Spleen (tissue), 11 donors: Measurements from ENCODE around the gene CNTNAP2. TPM values are rescaled to one million over a fixed set of nuclear protein-coding genes. Genes with fewer than 3 reads are reported as not detected.

ENCODE experiments used
- DNase-seq: peaks from one replicate; pipeline ENCODE4 v3.0.0-alpha.2; 2020
- H3K27ac ChIP-seq, 8 donors: fragments of 200-600 bp; sonication (generic) in 7 of 8; 1 replicate in 4 of 8; 2 replicates in 4 of 8; pipeline versions ENCODE4 v1.5.0 to v1.8.0; 2016 to 2021; ENCODE audit warnings: inconsistent platforms in 4 of 8, mild to moderate bottlenecking in 4 of 8, moderate library complexity in 1 of 8
- H3K27me3 ChIP-seq, 7 donors: fragments of 200-600 bp; sonication (generic) in 6 of 7; replicated peaks in 1 of 7; 1 replicate in 4 of 7; 2 replicates in 3 of 7; pipeline versions ENCODE4 v1.5.0 to v1.8.0; 2016 to 2021; ENCODE audit warnings: inconsistent platforms in 3 of 7, mild to moderate bottlenecking in 1 of 7
- H3K36me3 ChIP-seq, 6 donors: fragments of 200-600 bp; sonication (generic) in 5 of 6; 1 replicate in 4 of 6; 2 replicates in 2 of 6; pipeline versions ENCODE4 v1.5.0 to v1.8.0; 2016 to 2021; ENCODE audit warnings: inconsistent platforms in 2 of 6
- H3K4me1 ChIP-seq, 6 donors: fragments of 200-600 bp; sonication (generic) in 5 of 6; 1 replicate in 3 of 6; 2 replicates in 3 of 6; pipeline versions ENCODE4 v1.5.0 to v1.8.0; 2016 to 2021; ENCODE audit warnings: inconsistent platforms in 3 of 6
- H3K4me3 ChIP-seq, 8 donors: fragments of 200-600 bp; sonication (generic) in 7 of 8; 1 replicate in 4 of 8; 2 replicates in 4 of 8; pipeline versions ENCODE4 v1.5.0 to v1.8.0; 2016 to 2021; ENCODE audit warnings: inconsistent platforms in 4 of 8, mild to moderate bottlenecking in 4 of 8, moderate library complexity in 2 of 8
- H3K9me3 ChIP-seq, 8 donors: fragments of 200-600 bp; sonication (generic) in 7 of 8; 1 replicate in 4 of 8; 2 replicates in 4 of 8; pipeline versions ENCODE4 v1.5.0 to v1.8.0; 2016 to 2021; ENCODE audit warnings: inconsistent platforms in 4 of 8
- CTCF ChIP-seq, 11 experiments: fragments of 200-600 bp in 7 of 11; fragments of 450-650 bp in 4 of 11; sonication (generic) in 4 of 11; IDR thresholded peaks in 8 of 11; conservative IDR thresholded peaks in 3 of 11; 1 replicate in 7 of 11; 2 replicates in 4 of 11; pipeline versions ENCODE4 v1.4.0 to v1.8.0; 2016 to 2021; ENCODE audit warnings: antibody characterized with exemption in 11 of 11, inconsistent platforms in 4 of 11, mild to moderate bottlenecking in 1 of 11
- POLR2A ChIP-seq, 3 donors: fragments of 450-650 bp; IDR thresholded peaks; one replicate each; pipeline ENCODE4 v1.5.1; 2017; ENCODE audit warnings: antibody characterized with exemption in 3 of 3, mild to moderate bottlenecking in 1 of 3
- POLR2AphosphoS5 ChIP-seq, 3 donors: sonication (generic); formaldehyde crosslinking; IDR thresholded peaks; one replicate each; pipeline ENCODE4 v1.5.1; 2017; ENCODE audit warnings: antibody characterized with exemption in 3 of 3
- WGBS, 5 donors: extraction: QIAGEN DNeasy Blood & Tissue Kit in 3 of 5; methylation state at CpG; one replicate each; pipeline versions ENCODE4 v1.1.5 to v1.1.7; 2013 to 2018; 5-methylcytosine and 5-hydroxymethylcytosine counted together
- intact Hi-C: fragments of 100-400 bp; cut with DNase I; formaldehyde crosslinking; loops from one replicate; pipeline ENCODE4 v1.15.0; 2023; ENCODE audit warnings: low total_unique reads
- polyA plus RNA-seq, 3 donors: library from polyadenylated mRNA; stranded (reverse); fragments of 200-250 nt; gene quantifications; one replicate each; pipeline ENCODE4 v1.2.1, GENCODE V29; 2013
- total RNA-seq, 7 donors: library from RNA; depleted of rRNA in 3 of 7; stranded (reverse); fragments of >200 nt in 3 of 7; fragmentation: NEBNext Ultra II Directional in 4 of 7; extraction: Animal tissue kit (Norgen Biotek cat#: 25700) in 4 of 7; gene quantifications; one replicate each; pipeline versions ENCODE4 v1.1.0 to v1.2.1, GENCODE V29; 2016 to 2021
- donor health status: healthy with polysubstance abuse.
- donor health status: DM: no; HTN: no; CAD: no; lungs with moderate emphysema.
- donor health status: DM: no; HTN: no; CAD: no.
- donor health status: Bipolar disorder and iron deficiency.
- donor health status: healthy.
- donor health status: DM: no; HTN: no; CAD: no.
- donor health status: DM: yes; HTN: yes; CAD: no.

The CNTNAP2 gene
- total and polyA plus RNA-seq, 10 donors, result 0.13 to 2.0 (median 0.82) TPM

- no peak for TF ChIP-seq CTCF (IDR thresholded peaks at IDR 0.05 in 8 of 11, conservative IDR thresholded peaks at IDR 0.05 in 3 of 11)
- TF ChIP-seq POLR2AphosphoS5 (IDR thresholded peaks at IDR 0.05), result no peak
- TF ChIP-seq POLR2A (IDR thresholded peaks at IDR 0.05), result no peak
- no peaks in the 10 kb centered on the region for H3K27me3 ChIP-seq
- no peak for DNase-seq
- H3K36me3 ChIP-seq, result no peaks in the 10 kb centered on the region
- intact Hi-C loops, result no loop called here
- H3K4me1 ChIP-seq, result no peaks in the 10 kb centered on the region
- no peak overlapping the region for H3K4me3 ChIP-seq
- H3K27ac ChIP-seq, result no peak overlapping the region
- H3K9me3 ChIP-seq, result peaks cover 0 to 8% (median 0%) of the 10 kb centered on the region in 8 donors
Measured at GRCh38 chr7:147810269-147810668, 1693.7 kb downstream of the CNTNAP2 start.

GRCh38 chr7:147811923-147812322 lies 1695.3 kb downstream of the CNTNAP2 start:
- intact Hi-C loops, result no loop called here
- H3K4me3 ChIP-seq, result no peak overlapping the region
- WGBS, 5 donors, result 84 to 93% (median 86%) methylated on average over 5 of the region's 5 CpGs
- no peaks in the 10 kb centered on the region for H3K27me3 ChIP-seq
- TF ChIP-seq POLR2A (IDR thresholded peaks at IDR 0.05) (no peak), POLR2AphosphoS5 (IDR thresholded peaks at IDR 0.05) (no peak), CTCF (IDR thresholded peaks at IDR 0.05 in 8 of 11, conservative IDR thresholded peaks at IDR 0.05 in 3 of 11) (no peak)
- no peak for DNase-seq
- no peaks in the 10 kb centered on the region for H3K9me3 ChIP-seq
- no peaks in the 10 kb centered on the region for H3K36me3 ChIP-seq
- no peaks in the 10 kb centered on the region for H3K4me1 ChIP-seq
- no peak overlapping the region for H3K27ac ChIP-seq

- intact Hi-C loops, result no loop called here
- no peak for DNase-seq
- Histone ChIP-seq H3K9me3 (no peaks in the 10 kb centered on the region), H3K27me3 (no peaks in the 10 kb centered on the region), H3K36me3 (no peaks in the 10 kb centered on the region), H3K4me3 (no peak overlapping the region), H3K4me1 (no peaks in the 10 kb centered on the region), H3K27ac (no peak overlapping the region)
- TF ChIP-seq POLR2AphosphoS5 (IDR thresholded peaks at IDR 0.05) (no peak), POLR2A (IDR thresholded peaks at IDR 0.05) (no peak), CTCF (IDR thresholded peaks at IDR 0.05 in 8 of 11, conservative IDR thresholded peaks at IDR 0.05 in 3 of 11) (no peak)
Measured at GRCh38 chr7:147813316-147813715, 1696.7 kb downstream of the CNTNAP2 start.

GRCh38 chr7:147818317-147818716 lies 1701.7 kb downstream of the CNTNAP2 start:
- 70 to 75% (median 71%) methylated on average over 4 of the region's 4 CpGs for WGBS, 5 donors
- Histone ChIP-seq H3K27me3 (no peaks in the 10 kb centered on the region), H3K4me1 (no peaks in the 10 kb centered on the region), H3K36me3 (no peaks in the 10 kb centered on the region), H3K27ac (no peak overlapping the region), H3K4me3 (no peak overlapping the region), H3K9me3 (no peaks in the 10 kb centered on the region)
- no peak for DNase-seq
- intact Hi-C loops, result no loop called here
- TF ChIP-seq CTCF (IDR thresholded peaks at IDR 0.05 in 8 of 11, conservative IDR thresholded peaks at IDR 0.05 in 3 of 11) (no peak), POLR2A (IDR thresholded peaks at IDR 0.05) (no peak), POLR2AphosphoS5 (IDR thresholded peaks at IDR 0.05) (no peak)
